Erythroblast (primary cell): ENCODE results near the gene HOXB13.

Experiments
- GATA1 ChIP-seq: IDR thresholded peaks from 2 replicates; pipeline ENCODE4 v1.6.1; 2011; ENCODE audit warnings: low read depth, mild to moderate bottlenecking, control low read depth, low read length, moderate library complexity
- POLR2A ChIP-seq: IDR thresholded peaks from 2 replicates; pipeline ENCODE4 v1.6.1; 2011; ENCODE audit warnings: mild to moderate bottlenecking, low read length

- TF ChIP-seq POLR2A (no peak), GATA1 (no peak)
Measured at GRCh38 chr17:48717367-48718226, 11.0 kb downstream of the HOXB13 start.
